Skeletal muscle satellite cell (primary cell): ENCODE data around the gene SDR9C7.
"Not testable (repeated sequence)": the region's sequence is repeated elsewhere in the genome, so short reads cannot be mapped to it uniquely, and the experiment has no call there.

Experiments
- H3K27me3 ChIP-seq: 2 replicates; pipeline ENCODE4 v1.7.0; 2013; ENCODE audit warnings: low read length; ENCODE audit not compliant: control insufficient read depth, insufficient read depth
- H3K36me3 ChIP-seq: 2 replicates; pipeline ENCODE4 v1.7.0; 2013; ENCODE audit warnings: mild to moderate bottlenecking, control low read depth, low read length; ENCODE audit not compliant: insufficient read depth
- H3K4me1 ChIP-seq: 2 replicates; pipeline ENCODE4 v1.7.0; 2013; ENCODE audit warnings: low read length; ENCODE audit not compliant: control insufficient read depth, insufficient read depth
- H3K4me2 ChIP-seq: 2 replicates; pipeline ENCODE4 v1.7.0; 2013; ENCODE audit warnings: mild to moderate bottlenecking, low read length
- H3K4me3 ChIP-seq: 2 replicates; pipeline ENCODE4 v1.7.0; 2013; ENCODE audit warnings: low read length
- H3K9ac ChIP-seq: 2 replicates; pipeline ENCODE4 v1.7.0; 2013; ENCODE audit warnings: mild to moderate bottlenecking, low read depth, low read length, moderate library complexity
- H3K9me3 ChIP-seq: replicated peaks from 2 replicates; pipeline ENCODE4 v1.7.0; 2013; ENCODE audit warnings: mild to moderate bottlenecking, control low read depth, low read length

SDR9C7 gene

GRCh38 chr12:56948457-56948777, 14.2 kb upstream of the SDR9C7 start:
- Histone ChIP-seq H3K9ac (no peak overlapping the region), H3K4me1 (no peaks in the 10 kb centered on the region), H3K36me3 (no peaks in the 10 kb centered on the region), H3K4me2 (no peak overlapping the region), H3K4me3 (no peak overlapping the region), H3K27me3 (peaks cover 6% of the 10 kb centered on the region), H3K9me3 (no peaks in the 10 kb centered on the region)

- H3K4me1 ChIP-seq, result no peaks in the 10 kb centered on the region
- no peak overlapping the region for H3K9ac ChIP-seq
- no peaks in the 10 kb centered on the region for H3K36me3 ChIP-seq
- H3K9me3 ChIP-seq, result no peaks in the 10 kb centered on the region
- H3K4me2 ChIP-seq, result no peak overlapping the region
- H3K4me3 ChIP-seq, result no peak overlapping the region
- peaks cover 6% of the 10 kb centered on the region for H3K27me3 ChIP-seq
These were observed 13.6 kb upstream of the SDR9C7 start for GRCh38 chr12:56947633-56948456.

- H3K9me3 ChIP-seq, result no peaks in the 10 kb centered on the region
- H3K9ac ChIP-seq, result no peak overlapping the region
- no peak overlapping the region for H3K4me3 ChIP-seq
- H3K36me3 ChIP-seq, result no peaks in the 10 kb centered on the region
- peaks cover 13% of the 10 kb centered on the region for H3K4me1 ChIP-seq
- H3K27me3 ChIP-seq, result no peaks in the 10 kb centered on the region
- no peak overlapping the region for H3K4me2 ChIP-seq
These were observed 9.7 kb upstream of the SDR9C7 start for GRCh38 chr12:56943878-56944277.

- H3K9me3 ChIP-seq, H3K9ac ChIP-seq, H3K4me3 ChIP-seq, H3K4me2 ChIP-seq, H3K36me3 ChIP-seq, H3K27me3 ChIP-seq: not testable (repeated sequence)
- H3K4me1 ChIP-seq, result peaks cover 13% of the 10 kb centered on the region
These were observed 9.2 kb upstream of the SDR9C7 start for GRCh38 chr12:56943374-56943773.

GRCh38 chr12:56941299-56942017, 7.2 kb upstream of the SDR9C7 start:
- H3K36me3 ChIP-seq, result no peaks in the 10 kb centered on the region
- H3K9ac ChIP-seq, result no peak overlapping the region
- peak overlapping the region; percentile 62 for H3K4me2 ChIP-seq
- H3K27me3 ChIP-seq, result peaks cover 8% of the 10 kb centered on the region
- no peaks in the 10 kb centered on the region for H3K9me3 ChIP-seq
- H3K4me3 ChIP-seq, result peak overlapping the region; percentile 13
- peaks cover 13% of the 10 kb centered on the region for H3K4me1 ChIP-seq

- not testable (repeated sequence) for H3K4me2 ChIP-seq, H3K9me3 ChIP-seq, H3K36me3 ChIP-seq, H3K9ac ChIP-seq, H3K4me3 ChIP-seq
- Histone ChIP-seq H3K27me3 (peaks cover 11% of the 10 kb centered on the region), H3K4me1 (peaks cover 13% of the 10 kb centered on the region)
These were observed 6.7 kb upstream of the SDR9C7 start for GRCh38 chr12:56940942-56941298.

GRCh38 chr12:56935752-56936151, 1.5 kb upstream of the SDR9C7 start:
- no peak overlapping the region for H3K9ac ChIP-seq
- no peaks in the 10 kb centered on the region for H3K4me1 ChIP-seq
- no peak overlapping the region for H3K4me3 ChIP-seq

GRCh38 chr12:56935157-56935556, 949 bp upstream of the SDR9C7 start:
- H3K9me3 ChIP-seq, result no peaks in the 10 kb centered on the region
- H3K4me2 ChIP-seq, result no peak overlapping the region
- peaks cover 11% of the 10 kb centered on the region for H3K27me3 ChIP-seq
- no peak overlapping the region for H3K9ac ChIP-seq
- no peaks in the 10 kb centered on the region for H3K4me1 ChIP-seq
- H3K4me3 ChIP-seq, result no peak overlapping the region
- no peaks in the 10 kb centered on the region for H3K36me3 ChIP-seq

More at GRCh38 chr12:56935752-56936151, 1.5 kb upstream of the SDR9C7 start:
- Histone ChIP-seq H3K9me3 (no peaks in the 10 kb centered on the region), H3K4me2 (no peak overlapping the region), H3K27me3 (peaks cover 11% of the 10 kb centered on the region), H3K36me3 (no peaks in the 10 kb centered on the region)

- Histone ChIP-seq H3K4me3 (no peak overlapping the region), H3K36me3 (no peaks in the 10 kb centered on the region), H3K4me1 (no peaks in the 10 kb centered on the region), H3K9me3 (no peaks in the 10 kb centered on the region), H3K4me2 (no peak overlapping the region), H3K9ac (no peak overlapping the region), H3K27me3 (peaks cover 17% of the 10 kb centered on the region)
These were observed 1.3 kb downstream of the SDR9C7 start for GRCh38 chr12:56932867-56933266.

GRCh38 chr12:56932146-56932545, 2.1 kb downstream of the SDR9C7 start:
- peaks cover 21% of the 10 kb centered on the region for H3K27me3 ChIP-seq
- H3K4me1 ChIP-seq, result no peaks in the 10 kb centered on the region
- H3K4me3 ChIP-seq, result no peak overlapping the region
- H3K36me3 ChIP-seq, result no peaks in the 10 kb centered on the region
- no peak overlapping the region for H3K4me2 ChIP-seq
- no peak overlapping the region for H3K9ac ChIP-seq
- H3K9me3 ChIP-seq, result no peaks in the 10 kb centered on the region

GRCh38 chr12:56931474-56931978, 2.7 kb downstream of the SDR9C7 start:
- Histone ChIP-seq H3K4me1 (no peaks in the 10 kb centered on the region), H3K27me3 (peaks cover 23% of the 10 kb centered on the region), H3K9me3 (no peaks in the 10 kb centered on the region), H3K36me3 (no peaks in the 10 kb centered on the region), H3K9ac (no peak overlapping the region), H3K4me3 (no peak overlapping the region), H3K4me2 (no peak overlapping the region)

- H3K9me3 ChIP-seq, result no peaks in the 10 kb centered on the region
- H3K4me3 ChIP-seq, result no peak overlapping the region
- no peaks in the 10 kb centered on the region for H3K36me3 ChIP-seq
- H3K4me1 ChIP-seq, result no peaks in the 10 kb centered on the region
- peaks cover 31% of the 10 kb centered on the region for H3K27me3 ChIP-seq
- H3K4me2 ChIP-seq, result no peak overlapping the region
- H3K9ac ChIP-seq, result no peak overlapping the region
These were observed 4.0 kb downstream of the SDR9C7 start for GRCh38 chr12:56930241-56930640.
